Suprapubic skin (tissue), 4 donors: ENCODE data around the gene MED26. TPM values are rescaled to one million over a fixed set of nuclear protein-coding genes. Genes with fewer than 3 reads are reported as not detected.

Source experiments
- DNase-seq, 2 donors: peaks; one replicate each; pipeline ENCODE4 v3.0.0-alpha.2; 2019; ENCODE audit warnings: low spot score in 2 of 2
- H3K27ac ChIP-seq: fragments of 200-600 bp; sonication (generic); one replicate; pipeline ENCODE4 v1.5.1; 2019
- H3K27me3 ChIP-seq: fragments of 200-600 bp; sonication (generic); one replicate; pipeline ENCODE4 v1.5.1; 2019
- H3K36me3 ChIP-seq: fragments of 200-600 bp; sonication (generic); one replicate; pipeline ENCODE4 v1.5.1; 2019
- H3K4me1 ChIP-seq: fragments of 200-600 bp; sonication (generic); one replicate; pipeline ENCODE4 v1.5.1; 2019
- H3K4me3 ChIP-seq: fragments of 200-600 bp; sonication (generic); one replicate; pipeline ENCODE4 v1.5.1; 2019; ENCODE audit warnings: mild to moderate bottlenecking
- H3K9me3 ChIP-seq: fragments of 200-600 bp; sonication (generic); one replicate; pipeline ENCODE4 v1.5.1; 2019
- CTCF ChIP-seq, 2 donors: fragments of 200-600 bp in 1 of 2; fragments of 450-650 bp in 1 of 2; sonication (generic) in 1 of 2; IDR thresholded peaks; one replicate each; pipeline ENCODE4 v1.5.1; 2016 to 2019; ENCODE audit warnings: antibody characterized with exemption in 2 of 2, mild to moderate bottlenecking in 1 of 2, moderate library complexity in 1 of 2
- EP300 ChIP-seq: sonication (generic); formaldehyde crosslinking; IDR thresholded peaks from one replicate; pipeline ENCODE4 v1.6.1; 2017; ENCODE audit warnings: antibody characterized with exemption
- POLR2A ChIP-seq, 2 donors: fragments of 450-650 bp; IDR thresholded peaks; one replicate each; pipeline ENCODE4 v1.6.1; 2017; ENCODE audit warnings: antibody characterized with exemption in 2 of 2, mild to moderate bottlenecking in 2 of 2, moderate library complexity in 2 of 2
- POLR2AphosphoS5 ChIP-seq, 3 donors: sonication (generic); formaldehyde crosslinking; IDR thresholded peaks; one replicate each; pipeline ENCODE4 v1.6.1; 2017; ENCODE audit warnings: antibody characterized with exemption in 3 of 3
- WGBS: methylation state at CpG from one replicate; pipeline ENCODE4 v1.1.5; 2018; 5-methylcytosine and 5-hydroxymethylcytosine counted together
- total RNA-seq, 4 donors: library from RNA; depleted of rRNA; stranded (reverse); fragments of >200 nt; gene quantifications; one replicate each; pipeline ENCODE4 v1.1.0, GENCODE V29; 2016

The MED26 gene
- total RNA-seq, 4 donors from 2014 or later = 13.1 to 15.4 (median 14.6) TPM

GRCh38 chr19:16581145-16581970 lies 46.6 kb downstream of the MED26 start:
- no peak for TF ChIP-seq EP300
- no peak for TF ChIP-seq CTCF (IDR thresholded peaks at IDR 0.05)
- DNase-seq = no peak
- Histone ChIP-seq H3K9me3 (no peaks in the 10 kb centered on the region), H3K27ac (peak overlapping the region; percentile 52), H3K36me3 (peaks cover 26% of the 10 kb centered on the region), H3K4me3 (no peak overlapping the region), H3K27me3 (no peaks in the 10 kb centered on the region), H3K4me1 (peaks cover 68% of the 10 kb centered on the region)
- WGBS = 75% methylated on average over 12 of the region's 12 CpGs

GRCh38 chr19:16579381-16579780 lies 48.6 kb downstream of the MED26 start:
- Histone ChIP-seq H3K27me3 (no peaks in the 10 kb centered on the region), H3K27ac (no peak overlapping the region), H3K9me3 (no peaks in the 10 kb centered on the region), H3K36me3 (peaks cover 44% of the 10 kb centered on the region), H3K4me3 (no peak overlapping the region), H3K4me1 (peaks cover 58% of the 10 kb centered on the region)
- 76% methylated on average over 4 of the region's 4 CpGs for WGBS
- no peak for DNase-seq
- no peak for TF ChIP-seq POLR2AphosphoS5 (IDR thresholded peaks at IDR 0.05)
- TF ChIP-seq EP300 = no peak
- TF ChIP-seq POLR2A (IDR thresholded peaks at IDR 0.05) = no peak
- no peak for TF ChIP-seq CTCF (IDR thresholded peaks at IDR 0.05)

- Histone ChIP-seq H3K4me3 (no peak overlapping the region), H3K27ac (no peak overlapping the region), H3K36me3 (peaks cover 46% of the 10 kb centered on the region), H3K4me1 (peaks cover 56% of the 10 kb centered on the region), H3K9me3 (no peaks in the 10 kb centered on the region), H3K27me3 (no peaks in the 10 kb centered on the region)
- TF ChIP-seq EP300 (no peak), POLR2AphosphoS5 (IDR thresholded peaks at IDR 0.05) (no peak), CTCF (IDR thresholded peaks at IDR 0.05) (no peak), POLR2A (IDR thresholded peaks at IDR 0.05) (no peak)
- no peak for DNase-seq
- 85% methylated on average over 16 of the region's 17 CpGs for WGBS
Measured at GRCh38 chr19:16577531-16577985, 50.4 kb downstream of the MED26 start.

DNA sequence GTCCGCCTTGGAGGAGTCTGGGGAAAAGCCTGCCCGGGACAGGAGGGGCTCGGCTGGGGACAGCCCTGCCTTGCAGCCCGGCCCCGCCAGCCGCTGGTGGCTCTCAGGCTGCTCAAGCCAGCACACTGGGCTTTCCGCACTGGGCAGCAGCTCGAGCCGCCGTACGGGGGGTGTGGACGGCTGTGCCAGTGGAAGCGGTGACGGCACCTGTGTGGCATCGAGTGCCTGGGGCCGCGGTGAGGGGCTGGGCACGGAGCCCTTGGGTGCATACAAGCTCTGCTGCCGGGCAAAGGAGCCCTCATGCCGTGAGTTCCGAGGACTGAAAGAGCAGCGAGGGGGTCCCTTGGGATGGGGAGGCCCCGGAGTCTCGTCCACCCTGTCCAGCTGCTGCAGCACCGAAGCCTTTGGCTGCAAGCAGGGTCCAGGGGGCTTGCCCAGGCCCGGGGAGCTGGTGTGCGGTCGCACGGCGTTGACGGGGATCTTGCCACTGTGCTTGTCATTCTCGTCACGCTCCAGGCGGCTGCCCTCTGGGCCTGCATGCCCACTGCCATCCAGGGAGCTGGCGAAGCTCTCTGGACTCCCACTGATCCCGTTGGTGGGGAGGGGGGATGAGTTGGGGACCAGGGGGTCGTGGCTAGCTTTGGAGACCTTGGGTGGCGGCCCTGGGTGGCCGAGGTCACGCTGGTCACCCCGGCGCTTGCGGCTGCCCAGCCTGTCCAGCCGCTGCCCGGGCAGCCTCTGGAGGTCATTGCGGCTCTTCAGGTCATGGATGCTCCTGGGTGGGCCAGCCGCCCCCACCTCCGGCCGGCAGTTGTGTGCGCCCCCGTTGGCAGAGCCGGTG lies 51.1 kb downstream of the MED26 start:
- 89% methylated on average over 19 of the region's 52 CpGs for WGBS
- H3K36me3 ChIP-seq = peaks cover 46% of the 10 kb centered on the region
- TF ChIP-seq POLR2A (IDR thresholded peaks at IDR 0.05) = no peak
- no peak for TF ChIP-seq POLR2AphosphoS5 (IDR thresholded peaks at IDR 0.05)
- TF ChIP-seq EP300 = no peak
- TF ChIP-seq CTCF (IDR thresholded peaks at IDR 0.05) = no peak
- no peaks in the 10 kb centered on the region for H3K9me3 ChIP-seq
- H3K27me3 ChIP-seq = no peaks in the 10 kb centered on the region
- peaks cover 50% of the 10 kb centered on the region for H3K4me1 ChIP-seq
- no peak overlapping the region for H3K27ac ChIP-seq
- DNase-seq = no peak
- H3K4me3 ChIP-seq = no peak overlapping the region
